Prostate gland (tissue), 2 donors: ENCODE measurements around the gene CLHC1. TPM values are rescaled to one million over a fixed set of nuclear protein-coding genes. Genes with fewer than 3 reads are reported as not detected.
A peak's percentile ranks its signal among the peaks of the same experiment; 100 is the strongest.

Experiments
- DNase-seq: peaks from one replicate; pipeline ENCODE4 v3.0.0-alpha.2; 2019; ENCODE audit warnings: low spot score
- H3K27ac ChIP-seq, 2 donors: fragments of 200-600 bp; sonication (generic); 2 replicates each; pipeline ENCODE4 v1.5.1; 2017 to 2019
- H3K27me3 ChIP-seq: fragments of 200-600 bp; sonication (generic); replicated peaks from 2 replicates; pipeline ENCODE4 v1.5.1; 2019; ENCODE audit not compliant: insufficient read depth
- H3K36me3 ChIP-seq, 2 donors: fragments of 200-600 bp; sonication (generic); 1 replicate in 1 of 2; 2 replicates in 1 of 2; pipeline versions ENCODE4 v1.5.1 to v1.8.1; 2017 to 2019
- H3K4me1 ChIP-seq: fragments of 200-600 bp; sonication (generic); replicated peaks from 2 replicates; pipeline ENCODE4 v1.5.1; 2019
- H3K4me3 ChIP-seq, 2 donors: fragments of 200-600 bp; sonication (generic); 2 replicates each; pipeline ENCODE4 v1.5.1; 2017 to 2019
- H3K9me3 ChIP-seq: fragments of 200-600 bp; sonication (generic); 2 replicates; pipeline ENCODE4 v1.5.1; 2017
- POLR2A ChIP-seq: fragments of 450-650 bp; IDR thresholded peaks from one replicate; pipeline ENCODE4 v1.6.1; 2016; ENCODE audit warnings: antibody characterized with exemption, mild to moderate bottlenecking
- POLR2AphosphoS5 ChIP-seq: sonication (generic); formaldehyde crosslinking; IDR thresholded peaks from one replicate; pipeline ENCODE4 v1.6.1; 2017; ENCODE audit warnings: antibody characterized with exemption
- WGBS: methylation state at CpG from one replicate; pipeline ENCODE4 v1.1.5; 2018; 5-methylcytosine and 5-hydroxymethylcytosine counted together
- intact Hi-C: fragments of 100-400 bp; cut with DNase I; formaldehyde crosslinking; loops from one replicate; pipeline ENCODE4 v1.14.2; 2022
- total RNA-seq, 2 donors: library from RNA; depleted of rRNA; stranded (reverse); fragments of >200 nt; gene quantifications; one replicate each; pipeline ENCODE4 v1.1.0, GENCODE V29; 2016
- TF ChIP-seq, protein P1 (sequence below), 4 experiments: fragments of 200-600 bp in 2 of 4; fragments of 450-650 bp in 2 of 4; sonication (generic) in 2 of 4; IDR thresholded peaks; 1 replicate in 3 of 4; 2 replicates in 1 of 4; pipeline ENCODE4 v1.5.1; 2016 to 2019; ENCODE audit warnings: antibody characterized with exemption in 4 of 4, mild to moderate bottlenecking in 2 of 4, moderate library complexity in 2 of 4

The CLHC1 gene
- total RNA-seq, 2 donors from 2014 or later: 5.4 to 15.7 TPM

DNA sequence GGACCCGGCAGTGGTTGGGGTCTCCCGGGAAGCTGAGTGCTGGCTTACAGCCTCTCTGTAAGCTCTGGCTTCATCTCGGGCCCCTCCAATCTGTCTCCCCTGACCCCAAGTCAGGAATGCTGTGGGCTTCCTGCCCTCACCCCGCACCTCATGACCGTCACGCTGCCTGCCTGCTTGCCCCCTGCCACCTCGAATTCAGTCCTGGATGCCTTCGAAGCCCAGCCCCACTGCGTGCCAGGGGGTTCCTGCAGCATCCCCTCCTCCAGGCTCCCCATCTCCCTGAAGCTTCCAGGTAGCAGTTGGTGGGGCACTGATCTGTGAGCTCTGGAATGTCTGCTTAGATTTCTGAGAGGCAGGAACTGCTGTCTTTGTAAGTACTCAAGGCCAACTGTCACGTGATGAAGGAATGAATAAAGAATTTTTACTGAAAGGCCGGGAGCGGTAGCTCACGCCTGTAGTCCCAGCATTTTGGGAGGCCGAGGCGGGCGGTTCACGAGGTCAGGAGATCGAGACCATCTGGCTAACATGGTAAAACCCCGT is 6.5 kb downstream of the CLHC1 start:
- H3K4me1 ChIP-seq: no peaks in the 10 kb centered on the region
- TF ChIP-seq, protein P1, sequence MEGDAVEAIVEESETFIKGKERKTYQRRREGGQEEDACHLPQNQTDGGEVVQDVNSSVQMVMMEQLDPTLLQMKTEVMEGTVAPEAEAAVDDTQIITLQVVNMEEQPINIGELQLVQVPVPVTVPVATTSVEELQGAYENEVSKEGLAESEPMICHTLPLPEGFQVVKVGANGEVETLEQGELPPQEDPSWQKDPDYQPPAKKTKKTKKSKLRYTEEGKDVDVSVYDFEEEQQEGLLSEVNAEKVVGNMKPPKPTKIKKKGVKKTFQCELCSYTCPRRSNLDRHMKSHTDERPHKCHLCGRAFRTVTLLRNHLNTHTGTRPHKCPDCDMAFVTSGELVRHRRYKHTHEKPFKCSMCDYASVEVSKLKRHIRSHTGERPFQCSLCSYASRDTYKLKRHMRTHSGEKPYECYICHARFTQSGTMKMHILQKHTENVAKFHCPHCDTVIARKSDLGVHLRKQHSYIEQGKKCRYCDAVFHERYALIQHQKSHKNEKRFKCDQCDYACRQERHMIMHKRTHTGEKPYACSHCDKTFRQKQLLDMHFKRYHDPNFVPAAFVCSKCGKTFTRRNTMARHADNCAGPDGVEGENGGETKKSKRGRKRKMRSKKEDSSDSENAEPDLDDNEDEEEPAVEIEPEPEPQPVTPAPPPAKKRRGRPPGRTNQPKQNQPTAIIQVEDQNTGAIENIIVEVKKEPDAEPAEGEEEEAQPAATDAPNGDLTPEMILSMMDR (IDR thresholded peaks at IDR 0.05): no peak
- TF ChIP-seq POLR2A (no peak), POLR2AphosphoS5 (no peak)
- no peaks in the 10 kb centered on the region for H3K36me3 ChIP-seq
- no peak overlapping the region for H3K27ac ChIP-seq
- H3K9me3 ChIP-seq: no peaks in the 10 kb centered on the region
- WGBS: 85% methylated on average over 19 of the region's 19 CpGs
- H3K27me3 ChIP-seq: no peaks in the 10 kb centered on the region
- H3K4me3 ChIP-seq: no peak overlapping the region
- intact Hi-C loops: no loop called here
- DNase-seq: no peak

DNA sequence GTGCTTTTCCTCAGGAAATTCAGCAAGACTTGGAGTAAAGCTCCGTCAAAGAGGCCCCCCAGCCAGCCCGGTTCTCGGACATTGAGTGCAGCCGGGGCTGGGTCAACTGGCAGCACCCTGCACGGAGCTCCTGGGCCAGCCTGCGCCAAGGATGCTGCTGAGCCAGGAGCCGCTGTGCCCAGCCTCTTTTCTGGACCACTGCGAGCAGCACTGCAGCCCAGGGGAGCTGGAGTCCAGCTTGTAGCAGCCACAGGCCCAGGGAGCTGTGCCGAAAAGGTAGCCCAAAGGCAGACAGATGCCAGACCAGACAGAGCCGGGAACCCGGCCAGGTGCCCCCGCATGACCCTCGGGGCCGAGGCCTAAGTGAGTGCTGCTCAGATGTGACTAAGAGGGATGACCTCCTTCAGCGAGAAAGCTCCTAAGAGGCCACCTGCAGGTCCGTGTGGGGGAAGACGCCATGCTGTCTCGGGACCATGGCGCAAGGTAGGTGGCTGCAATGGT is 7.3 kb downstream of the CLHC1 start:
- H3K4me3 ChIP-seq: no peak overlapping the region
- no peaks in the 10 kb centered on the region for H3K27me3 ChIP-seq
- no peaks in the 10 kb centered on the region for H3K4me1 ChIP-seq
- no peak overlapping the region for H3K27ac ChIP-seq
- intact Hi-C loops: no loop called here
- 85% methylated on average over 16 of the region's 19 CpGs for WGBS
- TF ChIP-seq POLR2A (no peak), POLR2AphosphoS5 (no peak)
- TF ChIP-seq, protein P1 (IDR thresholded peaks at IDR 0.05): no peak
- H3K36me3 ChIP-seq: no peaks in the 10 kb centered on the region
- no peak for DNase-seq
- no peaks in the 10 kb centered on the region for H3K9me3 ChIP-seq

DNA sequence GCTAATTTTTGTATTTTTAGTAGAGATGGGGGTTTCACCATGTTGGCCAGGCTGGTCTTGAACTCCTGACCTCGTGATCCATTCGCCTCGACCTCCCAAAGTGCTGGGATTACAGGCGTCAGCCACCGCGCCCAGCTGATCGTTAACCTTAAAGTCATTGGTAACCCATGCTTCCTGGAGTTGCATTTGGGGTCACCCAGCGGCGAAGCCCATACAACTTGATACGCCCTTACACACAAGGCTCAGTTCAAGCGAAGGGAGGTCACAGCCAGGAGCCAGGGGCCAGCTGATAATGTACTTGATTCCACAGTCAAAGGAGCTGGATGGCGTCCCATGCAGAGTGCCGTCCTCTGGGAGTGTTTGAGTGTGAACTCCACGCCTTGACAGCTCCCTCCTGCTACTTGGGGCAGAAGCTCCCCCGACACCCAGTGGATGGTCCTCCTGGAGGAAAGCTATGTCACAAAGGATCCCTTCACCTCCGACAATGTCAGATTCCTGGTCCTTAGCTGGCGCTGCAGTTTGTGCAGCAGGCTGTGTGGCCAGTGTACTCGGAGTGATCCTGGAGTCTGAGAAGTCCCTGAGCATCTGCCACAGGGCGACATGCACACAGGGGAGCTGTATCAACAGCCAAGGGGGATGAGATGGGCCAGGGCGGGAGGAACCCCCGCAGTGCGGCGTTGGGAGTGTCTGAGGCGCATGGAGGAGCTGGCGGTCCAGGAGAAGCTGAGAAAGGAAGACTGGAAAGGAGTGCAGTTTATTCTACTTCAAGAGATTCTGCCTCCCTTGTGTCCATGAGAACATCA is 7.9 kb downstream of the CLHC1 start:
- WGBS: 89% methylated on average over 25 of the region's 25 CpGs
- H3K27me3 ChIP-seq: no peaks in the 10 kb centered on the region
- H3K27ac ChIP-seq: peak overlapping the region; percentile 88 to 95
- DNase-seq: no peak
- no peak for TF ChIP-seq POLR2AphosphoS5
- TF ChIP-seq, protein P1 (IDR thresholded peaks at IDR 0.05): no peak
- no peak for TF ChIP-seq POLR2A
- no peaks in the 10 kb centered on the region for H3K36me3 ChIP-seq
- no peaks in the 10 kb centered on the region for H3K9me3 ChIP-seq
- no peaks in the 10 kb centered on the region for H3K4me1 ChIP-seq
- peak overlapping the region; percentile 73 to 80 for H3K4me3 ChIP-seq
- intact Hi-C loops: no loop called here

DNA sequence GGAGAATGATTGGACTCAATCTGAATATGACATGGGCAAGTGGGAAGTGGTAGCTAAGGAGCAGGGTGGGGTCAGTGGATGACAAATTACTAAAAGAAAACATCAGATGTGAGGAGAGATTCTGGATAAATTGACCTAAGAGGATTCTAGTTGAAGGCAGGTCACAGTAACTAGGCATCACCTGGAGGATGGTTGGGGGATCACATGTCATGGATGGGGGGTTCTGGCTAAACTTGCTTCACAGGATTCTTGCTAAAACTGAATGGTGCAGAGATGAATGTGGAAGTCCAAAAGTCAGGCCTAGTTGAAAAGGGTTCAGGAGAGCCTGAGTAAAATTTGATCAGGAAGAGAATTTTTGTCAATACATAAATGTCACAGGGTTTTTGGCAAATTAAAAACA is 18.3 kb downstream of the CLHC1 start:
- Histone ChIP-seq H3K27ac (no peak overlapping the region), H3K4me1 (no peaks in the 10 kb centered on the region), H3K36me3 (no peaks in the 10 kb centered on the region), H3K27me3 (no peaks in the 10 kb centered on the region), H3K9me3 (no peaks in the 10 kb centered on the region), H3K4me3 (no peak overlapping the region)
- intact Hi-C loops: no loop called here
- no peak for TF ChIP-seq POLR2AphosphoS5
- no peak for DNase-seq

DNA sequence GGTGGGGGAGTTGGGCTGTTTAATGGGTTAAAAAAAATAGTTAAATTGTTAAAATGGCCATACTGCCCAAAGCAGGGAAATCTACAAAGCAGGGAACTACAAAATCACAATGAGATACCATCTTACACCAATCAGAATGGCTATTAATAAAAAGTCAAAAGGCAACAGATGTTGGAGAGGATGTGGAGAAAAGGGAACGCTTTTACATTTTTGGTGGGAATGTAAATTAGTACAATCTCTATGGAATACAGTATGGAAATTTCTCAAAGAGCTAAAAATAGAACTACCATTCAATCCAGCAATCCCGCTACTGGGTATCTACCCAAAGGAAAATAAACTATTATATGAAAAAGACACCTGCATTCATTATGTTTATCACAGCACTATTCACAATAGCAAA is 27.1 kb downstream of the CLHC1 start:
- intact Hi-C loops: no loop called here
- no peak overlapping the region for H3K27ac ChIP-seq
- no peak overlapping the region for H3K4me3 ChIP-seq
- no peaks in the 10 kb centered on the region for H3K27me3 ChIP-seq
- no peaks in the 10 kb centered on the region for H3K36me3 ChIP-seq
- no peaks in the 10 kb centered on the region for H3K9me3 ChIP-seq
- H3K4me1 ChIP-seq: no peaks in the 10 kb centered on the region
- no peak for DNase-seq
- WGBS: 100% methylated on average over 2 of the region's 2 CpGs
- TF ChIP-seq, protein P1 (IDR thresholded peaks at IDR 0.05): no peak
- TF ChIP-seq POLR2A (no peak), POLR2AphosphoS5 (no peak)
